WTC11 (cell line): ENCODE measurements around the gene PBOV1. TPM values are rescaled to one million over a fixed set of nuclear protein-coding genes. Genes with fewer than 3 reads are reported as not detected.

Experiments used
- ATAC-seq: fragments of 200-7000 bp; cut with Tn5 transposase; 2 replicates; pipeline ENCODE4 v1.10.0; 2021; ENCODE audit warnings: mild to moderate bottlenecking, moderate library complexity
- CTCF ChIA-PET: fragments of 300-600 bp; sonication (Branson Sonifier 250); formaldehyde crosslinking; loops from one replicate; lab custom pipeline; 2021; ENCODE audit warnings: antibody characterized with exemption; lab: Charles Lee
- POLR2A ChIA-PET: fragments of 350-600 bp; sonication (Branson Sonifier 250); formaldehyde crosslinking; loops from one replicate; lab custom pipeline; 2021; ENCODE audit warnings: antibody characterized with exemption; lab: Charles Lee
- DNase-seq: peaks from one replicate; pipeline ENCODE4 v3.0.0; 2021; ENCODE audit warnings: low spot score
- H3K27ac Mint-ChIP-seq: 2 replicates; pipeline ENCODE4 v1.8.0; 2021; ENCODE audit warnings: mixed read lengths
- H3K27me3 Mint-ChIP-seq: 2 replicates; pipeline ENCODE4 v1.8.0; 2021; ENCODE audit warnings: low read depth, mild to moderate bottlenecking, moderate library complexity, mixed read lengths
- H3K36me3 Mint-ChIP-seq: 2 replicates; pipeline ENCODE4 v1.8.0; 2021; ENCODE audit warnings: mixed read lengths
- H3K4me1 Mint-ChIP-seq: 2 replicates; pipeline ENCODE4 v1.8.0; 2022; ENCODE audit warnings: mixed read lengths
- H3K4me3 Mint-ChIP-seq: 2 replicates; pipeline ENCODE4 v1.8.0; 2021; ENCODE audit warnings: mild to moderate bottlenecking, moderate library complexity, mixed read lengths
- H3K9me3 Mint-ChIP-seq: 2 replicates; pipeline ENCODE4 v1.8.0; 2021; ENCODE audit warnings: mixed read lengths
- AFF4 ChIP-seq: sonication (generic); formaldehyde crosslinking; IDR thresholded peaks from 2 replicates; pipeline ENCODE4 v1.8.1; 2023; ENCODE audit warnings: mild to moderate bottlenecking, missing genetic modification reagents, borderline replicate concordance
- ATF1 ChIP-seq: sonication (generic); formaldehyde crosslinking; IDR thresholded peaks from 2 replicates; pipeline ENCODE4 v1.8.1; 2023; ENCODE audit warnings: mild to moderate bottlenecking, moderate library complexity, missing genetic modification reagents
- ATF6 ChIP-seq: sonication (generic); formaldehyde crosslinking; IDR thresholded peaks from 2 replicates; pipeline ENCODE4 v1.8.1; 2023; ENCODE audit warnings: mild to moderate bottlenecking, missing genetic modification reagents
- CREB1 ChIP-seq: sonication (generic); formaldehyde crosslinking; IDR thresholded peaks from 2 replicates; pipeline ENCODE4 v1.8.0; 2023; ENCODE audit warnings: mild to moderate bottlenecking, missing genetic modification reagents
- EMX1 ChIP-seq: fragments of 250-450 bp; sonication (Bioruptor Pico); IDR thresholded peaks from 2 replicates; pipeline ENCODE4 v1.8.0; 2021; ENCODE audit warnings: mild to moderate bottlenecking
- FOXJ3 ChIP-seq: sonication (generic); formaldehyde crosslinking; IDR thresholded peaks from 2 replicates; pipeline ENCODE4 v1.9.0; 2021; ENCODE audit warnings: missing genetic modification reagents, mild to moderate bottlenecking, borderline replicate concordance
- FOXK1 ChIP-seq: sonication (generic); formaldehyde crosslinking; IDR thresholded peaks from 2 replicates; pipeline ENCODE4 v1.8.0; 2022; ENCODE audit warnings: mild to moderate bottlenecking, moderate library complexity, missing genetic modification reagents
- IRF2 ChIP-seq: sonication (generic); formaldehyde crosslinking; IDR thresholded peaks from 2 replicates; pipeline ENCODE4 v1.8.0; 2022; ENCODE audit warnings: low read depth, missing genetic modification reagents, borderline replicate concordance
- MLX ChIP-seq: sonication (generic); formaldehyde crosslinking; IDR thresholded peaks from 2 replicates; pipeline ENCODE4 v1.8.1; 2023; ENCODE audit warnings: mild to moderate bottlenecking, missing genetic modification reagents, moderate library complexity
- MXD4 ChIP-seq: fragments of 250-450 bp; sonication (Bioruptor Pico); IDR thresholded peaks from 2 replicates; pipeline ENCODE4 v1.8.0; 2021; ENCODE audit warnings: mild to moderate bottlenecking, moderate library complexity, borderline replicate concordance
- SP1 ChIP-seq: sonication (generic); formaldehyde crosslinking; conservative IDR thresholded peaks from 2 replicates; pipeline ENCODE4 v1.8.1; 2022; ENCODE audit warnings: missing genetic modification reagents
- ZBTB21 ChIP-seq: sonication (generic); formaldehyde crosslinking; IDR thresholded peaks from 2 replicates; pipeline ENCODE4 v1.8.1; 2023; ENCODE audit warnings: mild to moderate bottlenecking, missing genetic modification reagents, borderline replicate concordance
- ZNF138 ChIP-seq: sonication (generic); formaldehyde crosslinking; conservative IDR thresholded peaks from 2 replicates; pipeline ENCODE4 v1.8.1; 2022; ENCODE audit warnings: mild to moderate bottlenecking, moderate library complexity, missing genetic modification reagents
- ZNF219 ChIP-seq: sonication (generic); formaldehyde crosslinking; IDR thresholded peaks from 2 replicates; pipeline ENCODE4 v1.8.0; 2023; ENCODE audit warnings: missing genetic modification reagents, mild to moderate bottlenecking, borderline replicate concordance
- ZNF423 ChIP-seq: fragments of 250-450 bp; sonication (Bioruptor Pico); IDR thresholded peaks from 2 replicates; pipeline ENCODE4 v2.1.2; 2022; ENCODE audit warnings: mild to moderate bottlenecking, moderate library complexity
- total RNA-seq: library from RNA; stranded (reverse); gene quantifications from 3 replicates; pipeline ENCODE4 v1.2.3, GENCODE V29; 2021
- TF ChIP-seq, protein P1 (sequence below): fragments of 200-600 bp; IDR thresholded peaks from 2 replicates; pipeline ENCODE4 v1.8.0; 2022; ENCODE audit warnings: antibody characterized with exemption
- TF ChIP-seq, protein P2 (sequence below): fragments of 250-450 bp; sonication (Bioruptor Pico); IDR thresholded peaks from 2 replicates; pipeline ENCODE4 v1.8.0; 2021; ENCODE audit warnings: mild to moderate bottlenecking
- TF ChIP-seq, protein P3 (sequence below): sonication (generic); formaldehyde crosslinking; IDR thresholded peaks from 2 replicates; pipeline ENCODE4 v1.8.0; 2023; ENCODE audit warnings: missing genetic modification reagents, mild to moderate bottlenecking, borderline replicate concordance

The PBOV1 gene
- total RNA-seq, 1 experiment from 2014 or later = not detected

GRCh38 chr6:138198430-138199091, 19.7 kb downstream of the PBOV1 start:
- Mint-ChIP-seq H3K27ac (peak overlapping the region; percentile 91), H3K27me3 (peaks cover 3% of the 10 kb centered on the region; the same call in 1 of the 2 replicates), H3K36me3 (peaks cover 17% of the 10 kb centered on the region; the same call in 1 of the 2 replicates), H3K4me1 (peaks cover 45% of the 10 kb centered on the region), H3K9me3 (peaks cover 16% of the 10 kb centered on the region), H3K4me3 (peak overlapping the region; percentile 45)
- ATAC-seq (peak; percentile 83), DNase-seq (no peak)
- CTCF ChIA-PET = interaction anchor here (0.8 to 1.5 kb wide), 2 partner anchors 12 to 82 kb away, joined by 3 to 5 read pairs; no protein-coding TSS in a partner anchor
- TF ChIP-seq SP1 (no peak), ZBTB21 (CRISPR knock-in tag) (0 out of 2 replicates have a peak, but pooled peaks have one; percentile 25)
- POLR2A ChIA-PET = no interaction called here

DNA sequence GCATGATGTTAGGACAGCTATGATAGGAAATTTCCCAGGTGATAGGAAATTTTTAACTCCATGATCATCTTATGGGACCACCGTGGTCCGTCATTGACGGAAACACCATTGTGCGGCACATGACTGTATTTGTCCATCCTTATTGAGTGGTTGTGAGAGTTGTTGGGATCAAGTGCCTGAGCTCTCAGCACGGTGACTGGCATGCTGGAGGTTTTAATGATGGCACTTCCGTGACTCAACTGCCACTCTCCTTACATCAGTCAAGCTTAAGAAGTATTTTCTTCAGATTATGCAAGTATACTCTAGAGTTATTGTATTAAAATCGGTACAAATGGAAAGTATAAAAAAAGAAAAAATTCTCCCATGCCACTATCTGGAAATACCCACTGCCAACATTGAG, 20.7 kb downstream of the PBOV1 start:
- Mint-ChIP-seq H3K9me3 (peaks cover 16% of the 10 kb centered on the region), H3K27me3 (no peaks in the 10 kb centered on the region), H3K4me1 (peaks cover 51% of the 10 kb centered on the region), H3K36me3 (peaks cover 17% of the 10 kb centered on the region; the same call in 1 of the 2 replicates), H3K4me3 (no peak overlapping the region), H3K27ac (no peak overlapping the region)
- POLR2A ChIA-PET = no interaction called here
- CTCF ChIA-PET = interaction anchor here (1.5 kb wide), 1 partner anchor 81 kb away, joined by 3 read pairs; no protein-coding TSS in a partner anchor
- DNase-seq (no peak), ATAC-seq (no peak)
- TF ChIP-seq ZNF423 (CRISPR knock-in tag) = no peak
- TF ChIP-seq, protein P1, sequence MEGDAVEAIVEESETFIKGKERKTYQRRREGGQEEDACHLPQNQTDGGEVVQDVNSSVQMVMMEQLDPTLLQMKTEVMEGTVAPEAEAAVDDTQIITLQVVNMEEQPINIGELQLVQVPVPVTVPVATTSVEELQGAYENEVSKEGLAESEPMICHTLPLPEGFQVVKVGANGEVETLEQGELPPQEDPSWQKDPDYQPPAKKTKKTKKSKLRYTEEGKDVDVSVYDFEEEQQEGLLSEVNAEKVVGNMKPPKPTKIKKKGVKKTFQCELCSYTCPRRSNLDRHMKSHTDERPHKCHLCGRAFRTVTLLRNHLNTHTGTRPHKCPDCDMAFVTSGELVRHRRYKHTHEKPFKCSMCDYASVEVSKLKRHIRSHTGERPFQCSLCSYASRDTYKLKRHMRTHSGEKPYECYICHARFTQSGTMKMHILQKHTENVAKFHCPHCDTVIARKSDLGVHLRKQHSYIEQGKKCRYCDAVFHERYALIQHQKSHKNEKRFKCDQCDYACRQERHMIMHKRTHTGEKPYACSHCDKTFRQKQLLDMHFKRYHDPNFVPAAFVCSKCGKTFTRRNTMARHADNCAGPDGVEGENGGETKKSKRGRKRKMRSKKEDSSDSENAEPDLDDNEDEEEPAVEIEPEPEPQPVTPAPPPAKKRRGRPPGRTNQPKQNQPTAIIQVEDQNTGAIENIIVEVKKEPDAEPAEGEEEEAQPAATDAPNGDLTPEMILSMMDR = no peak
- no peak for TF ChIP-seq CREB1 (CRISPR knock-in tag)
- TF ChIP-seq FOXK1 (CRISPR knock-in tag) = no peak
- TF ChIP-seq AFF4 (CRISPR knock-in tag) = no peak
- TF ChIP-seq ATF1 (CRISPR knock-in tag) = no peak
- TF ChIP-seq ZNF138 (CRISPR knock-in tag) = no peak
- no peak for TF ChIP-seq ATF6 (CRISPR knock-in tag)
- no peak for TF ChIP-seq MXD4
- TF ChIP-seq EMX1 (CRISPR knock-in tag) = no peak
- no peak for TF ChIP-seq MLX (CRISPR knock-in tag)
- TF ChIP-seq IRF2 (CRISPR knock-in tag) = no peak
- TF ChIP-seq ZNF219 (CRISPR knock-in tag) = no peak
- TF ChIP-seq FOXJ3 (CRISPR knock-in tag) = no peak
- TF ChIP-seq, protein P2, sequence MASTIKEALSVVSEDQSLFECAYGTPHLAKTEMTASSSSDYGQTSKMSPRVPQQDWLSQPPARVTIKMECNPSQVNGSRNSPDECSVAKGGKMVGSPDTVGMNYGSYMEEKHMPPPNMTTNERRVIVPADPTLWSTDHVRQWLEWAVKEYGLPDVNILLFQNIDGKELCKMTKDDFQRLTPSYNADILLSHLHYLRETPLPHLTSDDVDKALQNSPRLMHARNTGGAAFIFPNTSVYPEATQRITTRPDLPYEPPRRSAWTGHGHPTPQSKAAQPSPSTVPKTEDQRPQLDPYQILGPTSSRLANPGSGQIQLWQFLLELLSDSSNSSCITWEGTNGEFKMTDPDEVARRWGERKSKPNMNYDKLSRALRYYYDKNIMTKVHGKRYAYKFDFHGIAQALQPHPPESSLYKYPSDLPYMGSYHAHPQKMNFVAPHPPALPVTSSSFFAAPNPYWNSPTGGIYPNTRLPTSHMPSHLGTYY (CRISPR knock-in tag) = no peak
- TF ChIP-seq, protein P3, sequence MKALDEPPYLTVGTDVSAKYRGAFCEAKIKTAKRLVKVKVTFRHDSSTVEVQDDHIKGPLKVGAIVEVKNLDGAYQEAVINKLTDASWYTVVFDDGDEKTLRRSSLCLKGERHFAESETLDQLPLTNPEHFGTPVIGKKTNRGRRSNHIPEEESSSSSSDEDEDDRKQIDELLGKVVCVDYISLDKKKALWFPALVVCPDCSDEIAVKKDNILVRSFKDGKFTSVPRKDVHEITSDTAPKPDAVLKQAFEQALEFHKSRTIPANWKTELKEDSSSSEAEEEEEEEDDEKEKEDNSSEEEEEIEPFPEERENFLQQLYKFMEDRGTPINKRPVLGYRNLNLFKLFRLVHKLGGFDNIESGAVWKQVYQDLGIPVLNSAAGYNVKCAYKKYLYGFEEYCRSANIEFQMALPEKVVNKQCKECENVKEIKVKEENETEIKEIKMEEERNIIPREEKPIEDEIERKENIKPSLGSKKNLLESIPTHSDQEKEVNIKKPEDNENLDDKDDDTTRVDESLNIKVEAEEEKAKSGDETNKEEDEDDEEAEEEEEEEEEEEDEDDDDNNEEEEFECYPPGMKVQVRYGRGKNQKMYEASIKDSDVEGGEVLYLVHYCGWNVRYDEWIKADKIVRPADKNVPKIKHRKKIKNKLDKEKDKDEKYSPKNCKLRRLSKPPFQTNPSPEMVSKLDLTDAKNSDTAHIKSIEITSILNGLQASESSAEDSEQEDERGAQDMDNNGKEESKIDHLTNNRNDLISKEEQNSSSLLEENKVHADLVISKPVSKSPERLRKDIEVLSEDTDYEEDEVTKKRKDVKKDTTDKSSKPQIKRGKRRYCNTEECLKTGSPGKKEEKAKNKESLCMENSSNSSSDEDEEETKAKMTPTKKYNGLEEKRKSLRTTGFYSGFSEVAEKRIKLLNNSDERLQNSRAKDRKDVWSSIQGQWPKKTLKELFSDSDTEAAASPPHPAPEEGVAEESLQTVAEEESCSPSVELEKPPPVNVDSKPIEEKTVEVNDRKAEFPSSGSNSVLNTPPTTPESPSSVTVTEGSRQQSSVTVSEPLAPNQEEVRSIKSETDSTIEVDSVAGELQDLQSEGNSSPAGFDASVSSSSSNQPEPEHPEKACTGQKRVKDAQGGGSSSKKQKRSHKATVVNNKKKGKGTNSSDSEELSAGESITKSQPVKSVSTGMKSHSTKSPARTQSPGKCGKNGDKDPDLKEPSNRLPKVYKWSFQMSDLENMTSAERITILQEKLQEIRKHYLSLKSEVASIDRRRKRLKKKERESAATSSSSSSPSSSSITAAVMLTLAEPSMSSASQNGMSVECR (CRISPR knock-in tag) = no peak
